Measurements from ENCODE around the gene KIF3A. TPM values are rescaled to one million over a fixed set of nuclear protein-coding genes. Genes with fewer than 3 reads are reported as not detected.

The KIF3A gene
- total RNA-seq: 1 to 10 TPM; 1.3 to 4.2 (median 2.1) TPM
- long read RNA-seq, partial matches to known transcripts: 1 of 1 reads
- long read RNA-seq, other reads (novel, unspliced or antisense): 0 of 1 reads

GRCh38 chr5:132736853-132737833, at the start of gene KIF3A:
Gene KIF3A (minus strand): TSS chr5:132737546. CDS start chr5:132737419, 127 bp downstream.
- TF ChIP-seq POLR2A (IDR thresholded peaks at IDR 0.05) (no peak), CTCF (IDR thresholded peaks at IDR 0.05) (peak in 1 of 4 donors; percentile 32)

GRCh38 chr5:132787076-132787475, 49.7 kb upstream of the KIF3A start:
- WGBS (ENCODE audit: insufficient coverage, low coverage, low lambda C conversion rate, missing lambda C conversion rate): 100% methylated on average over 1 of the region's 1 CpG

More at GRCh38 chr5:132736853-132737833, at the start of gene KIF3A:
- Histone ChIP-seq H3K4me3 (peak within 1 kb of the TSS; percentile 72 to 95 (median 94)), H3K27ac (no peak within 1 kb of the TSS), H3K27me3 (no peaks in the 10 kb centered on the region), H3K36me3 (no peaks in the 10 kb centered on the region), H3K9me3 (no peaks in the 10 kb centered on the region), H3K4me1 (peaks cover 0 to 9% (median 0%) of the 10 kb centered on the region in 4 donors)
- WGBS (ENCODE audit: insufficient coverage, low coverage, low lambda C conversion rate, missing lambda C conversion rate): 0% methylated on average over 21 of the region's 81 CpGs
- intact Hi-C loops (cut with DNase I): no loop called here
- peak; percentile 98 to 99 (median 99) for DNase-seq
- ATAC-seq: peak; percentile 99

GRCh38 chr5:132785864-132786263, 48.5 kb upstream of the KIF3A start:
- intact Hi-C loops (cut with DNase I): no loop called here

More at GRCh38 chr5:132787076-132787475, 49.7 kb upstream of the KIF3A start:
- TF ChIP-seq POLR2A (IDR thresholded peaks at IDR 0.05) (no peak), CTCF (IDR thresholded peaks at IDR 0.05) (no peak)
- ATAC-seq (no peak), DNase-seq (no peak)
- Histone ChIP-seq H3K27me3 (no peaks in the 10 kb centered on the region), H3K4me3 (no peak overlapping the region), H3K4me1 (peaks cover 0 to 25% (median 0%) of the 10 kb centered on the region in 4 donors), H3K27ac (no peak overlapping the region), H3K36me3 (no peaks in the 10 kb centered on the region), H3K9me3 (no peaks in the 10 kb centered on the region)
- intact Hi-C loops (cut with DNase I): no loop called here

GRCh38 chr5:132785365-132785764, 48.0 kb upstream of the KIF3A start:
- TF ChIP-seq POLR2A (IDR thresholded peaks at IDR 0.05) (no peak), CTCF (IDR thresholded peaks at IDR 0.05) (no peak)
- Histone ChIP-seq H3K4me3 (no peak overlapping the region), H3K9me3 (no peaks in the 10 kb centered on the region), H3K27me3 (no peaks in the 10 kb centered on the region), H3K36me3 (no peaks in the 10 kb centered on the region), H3K4me1 (peaks cover 0 to 20% (median 0%) of the 10 kb centered on the region in 4 donors), H3K27ac (no peak overlapping the region)
- intact Hi-C loops (cut with DNase I): no loop called here
- ATAC-seq (no peak), DNase-seq (no peak)
- WGBS (ENCODE audit: insufficient coverage, low coverage, low lambda C conversion rate, missing lambda C conversion rate): 75% methylated on average over 5 of the region's 5 CpGs

More at GRCh38 chr5:132785864-132786263, 48.5 kb upstream of the KIF3A start:
- H3K4me1 ChIP-seq: peaks cover 0 to 25% (median 0%) of the 10 kb centered on the region in 4 donors
- WGBS (ENCODE audit: insufficient coverage, low coverage, low lambda C conversion rate, missing lambda C conversion rate): 78% methylated on average over 3 of the region's 4 CpGs
- H3K27ac ChIP-seq: no peak overlapping the region
- no peak for TF ChIP-seq CTCF (IDR thresholded peaks at IDR 0.05)
- TF ChIP-seq POLR2A (IDR thresholded peaks at IDR 0.05): no peak
- H3K9me3 ChIP-seq: no peaks in the 10 kb centered on the region
- ATAC-seq (no peak), DNase-seq (no peak)
- no peak overlapping the region for H3K4me3 ChIP-seq
- H3K27me3 ChIP-seq: no peaks in the 10 kb centered on the region
- no peaks in the 10 kb centered on the region for H3K36me3 ChIP-seq
